Stomach (tissue), 4 donors: ENCODE measurements around the gene KIZ.

Experiments used
- CTCF ChIP-seq, 7 experiments: fragments of 450-650 bp in 4 of 7; fragments of 200-600 bp in 3 of 7; sonication (generic) in 3 of 7; IDR thresholded peaks; one replicate each; pipeline ENCODE4 v1.5.1; 2016 to 2019; ENCODE audit warnings: antibody characterized with exemption in 7 of 7, control low read depth in 2 of 7, mild to moderate bottlenecking in 1 of 7
- POLR2A ChIP-seq, 4 donors: fragments of 450-650 bp; IDR thresholded peaks; one replicate each; pipeline ENCODE4 v1.6.1; 2016; ENCODE audit warnings: antibody characterized with exemption in 4 of 4, control low read depth in 2 of 4, mild to moderate bottlenecking in 1 of 4, moderate library complexity in 1 of 4
- POLR2AphosphoS5 ChIP-seq, 3 donors: sonication (generic); formaldehyde crosslinking; IDR thresholded peaks; one replicate each; pipeline ENCODE4 v1.6.1; 2016; ENCODE audit warnings: antibody characterized with exemption in 3 of 3

GRCh38 chr20:21183722-21184121 lies 57.8 kb downstream of the KIZ start:
- no peak for TF ChIP-seq CTCF (IDR thresholded peaks at IDR 0.05)
- no peak for TF ChIP-seq POLR2AphosphoS5 (IDR thresholded peaks at IDR 0.05)
- no peak for TF ChIP-seq POLR2A (IDR thresholded peaks at IDR 0.05)
